HG03460 (cell line): ENCODE results near the gene ZNF862.

ENCODE experiments used
- ATAC-seq: cut with Tn5 transposase; IDR thresholded peaks from one replicate; pipeline ENCODE4 v1.9.1; 2021; ENCODE audit not compliant: unreplicated experiment

ZNF862 gene

GRCh38 chr7:149838224-149838991 lies at the start of gene ZNF862:
Gene ZNF862, plus strand, starts transcription at chr7:149838375. Its CDS starts 237 bp downstream, at chr7:149838612.
- peak; percentile 98 for ATAC-seq

- ATAC-seq, result no peak
Measured at GRCh38 chr7:149789101-149789500, 49.1 kb upstream of the ZNF862 start.

- no peak for ATAC-seq
Measured at GRCh38 chr7:149790146-149790548, 48.0 kb upstream of the ZNF862 start.

GRCh38 chr7:149790754-149791360 lies 47.3 kb upstream of the ZNF862 start:
- no peak for ATAC-seq

GRCh38 chr7:149791411-149792219 lies 46.6 kb upstream of the ZNF862 start:
- no peak for ATAC-seq

GRCh38 chr7:149792220-149792595 lies 46.0 kb upstream of the ZNF862 start:
- ATAC-seq, result no peak

GRCh38 chr7:149793261-149793660 lies 44.9 kb upstream of the ZNF862 start:
- no peak for ATAC-seq

- no peak for ATAC-seq
Measured at GRCh38 chr7:149794661-149795060, 43.5 kb upstream of the ZNF862 start.

GRCh38 chr7:149795126-149795525 lies 43.0 kb upstream of the ZNF862 start:
- ATAC-seq, result no peak

GRCh38 chr7:149796287-149796860 lies 41.8 kb upstream of the ZNF862 start:
- no peak for ATAC-seq

GRCh38 chr7:149797771-149798170 lies 40.4 kb upstream of the ZNF862 start:
- ATAC-seq, result no peak

- ATAC-seq, result no peak
Measured at GRCh38 chr7:149799397-149800168, 38.6 kb upstream of the ZNF862 start.

- ATAC-seq, result no peak
Measured at GRCh38 chr7:149800169-149800555, 38.0 kb upstream of the ZNF862 start.

- ATAC-seq, result no peak
Measured at GRCh38 chr7:149801002-149801566, 37.1 kb upstream of the ZNF862 start.

GRCh38 chr7:149801816-149802215 lies 36.4 kb upstream of the ZNF862 start:
- no peak for ATAC-seq

GRCh38 chr7:149802966-149803365 lies 35.2 kb upstream of the ZNF862 start:
- no peak for ATAC-seq

- no peak for ATAC-seq
Measured at GRCh38 chr7:149803551-149804074, 34.6 kb upstream of the ZNF862 start.

GRCh38 chr7:149804106-149804505 lies 34.1 kb upstream of the ZNF862 start:
- ATAC-seq, result no peak

GRCh38 chr7:149806726-149807125 lies 31.4 kb upstream of the ZNF862 start:
- ATAC-seq, result no peak

- ATAC-seq, result no peak
Measured at GRCh38 chr7:149808311-149808710, 29.9 kb upstream of the ZNF862 start.
